HG03095 (cell line): ENCODE measurements around the gene A3GALT2.

Source experiments
- ATAC-seq: cut with Tn5 transposase; IDR thresholded peaks from one replicate; pipeline ENCODE4 v1.9.1; 2021; ENCODE audit warnings: moderate library complexity; ENCODE audit not compliant: unreplicated experiment

Gene A3GALT2

GRCh38 chr1:33320619-33321165 is at the start of gene A3GALT2:
TSS of gene A3GALT2 (minus strand) at chr1:33321098. CDS start at chr1:33321098, 0 bp downstream.
- no peak for ATAC-seq

- ATAC-seq, result no peak
Observed at GRCh38 chr1:33370301-33370700, 49.4 kb upstream of the A3GALT2 start.

- no peak for ATAC-seq
Observed at GRCh38 chr1:33369764-33370163, 48.9 kb upstream of the A3GALT2 start.

- ATAC-seq, result no peak
Observed at GRCh38 chr1:33369081-33369480, 48.2 kb upstream of the A3GALT2 start.

GRCh38 chr1:33368431-33368830 is 47.5 kb upstream of the A3GALT2 start:
- no peak for ATAC-seq

GRCh38 chr1:33367485-33368405 is 46.8 kb upstream of the A3GALT2 start:
- ATAC-seq, result no peak

- no peak for ATAC-seq
Observed at GRCh38 chr1:33366762-33367484, 46.0 kb upstream of the A3GALT2 start.

- ATAC-seq, result no peak
Observed at GRCh38 chr1:33365560-33365997, 44.7 kb upstream of the A3GALT2 start.

GRCh38 chr1:33364565-33364918 is 43.6 kb upstream of the A3GALT2 start:
- ATAC-seq, result no peak

GRCh38 chr1:33363470-33363861 is 42.6 kb upstream of the A3GALT2 start:
- no peak for ATAC-seq

- ATAC-seq, result no peak
Observed at GRCh38 chr1:33363021-33363420, 42.1 kb upstream of the A3GALT2 start.

- ATAC-seq, result no peak
Observed at GRCh38 chr1:33361532-33362235, 40.8 kb upstream of the A3GALT2 start.

- no peak for ATAC-seq
Observed at GRCh38 chr1:33360367-33360766, 39.5 kb upstream of the A3GALT2 start.

GRCh38 chr1:33359931-33360330 is 39.0 kb upstream of the A3GALT2 start:
- ATAC-seq, result no peak

- ATAC-seq, result no peak
Observed at GRCh38 chr1:33358795-33359503, 38.1 kb upstream of the A3GALT2 start.

GRCh38 chr1:33358114-33358794 is 37.4 kb upstream of the A3GALT2 start:
- ATAC-seq, result no peak

GRCh38 chr1:33357099-33357498 is 36.2 kb upstream of the A3GALT2 start:
- ATAC-seq, result no peak

GRCh38 chr1:33354707-33355316 is 33.9 kb upstream of the A3GALT2 start:
- no peak for ATAC-seq

GRCh38 chr1:33353531-33353930 is 32.6 kb upstream of the A3GALT2 start:
- no peak for ATAC-seq

GRCh38 chr1:33351281-33351660 is 30.4 kb upstream of the A3GALT2 start:
- ATAC-seq, result no peak
